A673 (cell line): Measurements from ENCODE around the gene ADPRS. TPM values are rescaled to one million over a fixed set of nuclear protein-coding genes. Genes with fewer than 3 reads are reported as not detected.

Experiments
- BruUV-seq: library from RNA; stranded (reverse); fragments of 400-500 nt; replicated peaks from 2 replicates; lab custom pipeline; 2021; lab: Mats Ljungman, UMichigan
- CTCF ChIA-PET: fragments of 300-600 bp; sonication (Branson Sonifier 250); formaldehyde crosslinking; loops from one replicate; lab custom pipeline; 2022; ENCODE audit warnings: antibody characterized with exemption; lab: Charles Lee
- POLR2A ChIA-PET: fragments of 300-600 bp; sonication (Branson Sonifier 250); formaldehyde crosslinking; loops from one replicate; lab custom pipeline; 2022; ENCODE audit warnings: antibody characterized with exemption; ENCODE audit not compliant: low non-redundant PET; lab: Charles Lee
- DNase-seq: peaks from one replicate; pipeline ENCODE4 v3.0.0-alpha.2; 2015; ENCODE audit warnings: low spot score
- H3K27ac ChIP-seq: fragments of 200-600 bp; sonication (generic); 2 replicates; pipeline ENCODE4 v1.5.1; 2016; ENCODE audit warnings: mixed run types, low read depth, mild to moderate bottlenecking, mixed read lengths, antibody characterized with exemption, low read length; ENCODE audit not compliant: poor library complexity, severe bottlenecking
- H3K27me3 ChIP-seq: fragments of 200-600 bp; sonication (generic); replicated peaks from 2 replicates; pipeline ENCODE4 v1.6.1; 2017; ENCODE audit warnings: mixed run types, low read depth, mild to moderate bottlenecking, mixed read lengths, antibody characterized with exemption, low read length; ENCODE audit not compliant: insufficient read depth, poor library complexity
- H3K36me3 ChIP-seq: fragments of 200-600 bp; sonication (generic); 2 replicates; pipeline ENCODE4 v1.6.1; 2016; ENCODE audit warnings: mixed run types, mild to moderate bottlenecking, mixed read lengths, antibody characterized with exemption, low read length; ENCODE audit not compliant: insufficient read depth, poor library complexity, severe bottlenecking
- H3K4me1 ChIP-seq: fragments of 200-600 bp; sonication (generic); 2 replicates; pipeline ENCODE4 v1.6.1; 2017; ENCODE audit warnings: mixed run types, mild to moderate bottlenecking, mixed read lengths, antibody characterized with exemption, low read length; ENCODE audit not compliant: insufficient read depth, poor library complexity, severe bottlenecking
- H3K4me3 ChIP-seq: fragments of 200-600 bp; sonication (generic); 2 replicates; pipeline ENCODE4 v1.5.1; 2016; ENCODE audit warnings: low read depth, mixed run types, mild to moderate bottlenecking, mixed read lengths, low read length; ENCODE audit not compliant: poor library complexity, severe bottlenecking
- H3K9me3 ChIP-seq: fragments of 200-600 bp; sonication (generic); 2 replicates; pipeline ENCODE4 v1.6.1; 2016; ENCODE audit warnings: mixed run types, low read depth, mild to moderate bottlenecking, mixed read lengths, antibody characterized with exemption, low read length; ENCODE audit not compliant: poor library complexity, severe bottlenecking
- CTCF ChIP-seq: fragments of 300-800, 200-600 bp; sonication (generic); conservative IDR thresholded peaks from 2 replicates; pipeline ENCODE4 v1.5.1; 2017; ENCODE audit warnings: low read depth, mild to moderate bottlenecking, antibody characterized with exemption, low read length, moderate library complexity, mixed read lengths
- EZH2 ChIP-seq: fragments of 200-600 bp; sonication (generic); IDR thresholded peaks from 2 replicates; pipeline ENCODE4 v1.6.1; 2017; ENCODE audit warnings: borderline replicate concordance, low read depth, mild to moderate bottlenecking, mixed read lengths, antibody characterized with exemption, low read length; ENCODE audit not compliant: poor library complexity, severe bottlenecking
- intact Hi-C: fragments of 100-400 bp; cut with micrococcal nuclease; formaldehyde crosslinking; loops from one replicate; pipeline ENCODE4 v1.10.0; 2022; ENCODE audit not compliant: unreplicated experiment
- total RNA-seq: library from RNA; stranded (reverse); gene quantifications from 2 replicates; pipeline ENCODE4 v1.2.3, GENCODE V29; 2021

Gene ADPRS
- total RNA-seq, 1 experiment from 2014 or later, result 34.2 TPM

GRCh38 chr1:36093929-36094328, 5.2 kb downstream of the ADPRS start:
- Histone ChIP-seq H3K4me3 (no peak overlapping the region), H3K9me3 (no peaks in the 10 kb centered on the region), H3K27ac (peak overlapping the region; percentile 10), H3K4me1 (peaks cover 7% of the 10 kb centered on the region), H3K27me3 (no peaks in the 10 kb centered on the region), H3K36me3 (peaks cover 62% of the 10 kb centered on the region)
- no TSS peak for BruUV-seq
- intact Hi-C loops, result no loop called here
- ChIA-PET CTCF (no interaction called here), POLR2A (no interaction called here)
- no peak for DNase-seq
- no peak for TF ChIP-seq CTCF
- no peak for TF ChIP-seq EZH2

- Histone ChIP-seq H3K4me3 (no peak overlapping the region), H3K36me3 (peaks cover 62% of the 10 kb centered on the region), H3K27me3 (no peaks in the 10 kb centered on the region), H3K4me1 (peaks cover 7% of the 10 kb centered on the region), H3K27ac (peak overlapping the region; percentile 15), H3K9me3 (no peaks in the 10 kb centered on the region)
- intact Hi-C loops, result loop anchor here (5.0 kb wide), 2 partner anchors 38 to 93 kb away; no protein-coding TSS in a partner anchor
- TF ChIP-seq CTCF (no peak), EZH2 (no peak)
- no TSS peak for BruUV-seq
- DNase-seq, result no peak
- ChIA-PET POLR2A (no interaction called here), CTCF (no interaction called here)
Observed at GRCh38 chr1:36094621-36095061, 5.9 kb downstream of the ADPRS start.

GRCh38 chr1:36095760-36096405, 7.2 kb downstream of the ADPRS start:
- no peaks in the 10 kb centered on the region for H3K27me3 ChIP-seq
- H3K9me3 ChIP-seq, result no peaks in the 10 kb centered on the region
- intact Hi-C loops, result loop anchor here (5.0 kb wide), 2 partner anchors 36 to 91 kb away; no protein-coding TSS in a partner anchor
- H3K27ac ChIP-seq, result peak overlapping the region; percentile 4
- no peak for TF ChIP-seq CTCF
- no peak for TF ChIP-seq EZH2
- DNase-seq, result no peak
- peaks cover 53% of the 10 kb centered on the region for H3K36me3 ChIP-seq
- H3K4me1 ChIP-seq, result peaks cover 7% of the 10 kb centered on the region
- CTCF ChIA-PET, result no interaction called here
- no peak overlapping the region for H3K4me3 ChIP-seq
- POLR2A ChIA-PET, result no interaction called here
- no TSS peak for BruUV-seq
